K562 (cell line): ENCODE data around the gene PTPRR. TPM values are rescaled to one million over a fixed set of nuclear protein-coding genes. Genes with fewer than 3 reads are reported as not detected.

Experiments
- ILF3 ChIP-seq: fragments of 450-650 bp; IDR thresholded peaks from 2 replicates; pipeline ENCODE4 v1.6.1; 2018; ENCODE audit warnings: antibody characterized with exemption, mild to moderate bottlenecking, moderate library complexity, borderline replicate concordance
- MCM5 ChIP-seq: fragments of 450-650 bp; IDR thresholded peaks from 2 replicates; pipeline ENCODE4 v1.6.1; 2016; ENCODE audit warnings: low read depth
- PHTF2 ChIP-seq: fragments of 250-450 bp; sonication (Bioruptor Pico); IDR thresholded peaks from 2 replicates; pipeline ENCODE4 v1.5.0; 2021; ENCODE audit warnings: mild to moderate bottlenecking
- SLC30A9 ChIP-seq: fragments of 250-450 bp; sonication (Bioruptor Pico); IDR thresholded peaks from 2 replicates; pipeline ENCODE4 v1.8.0; 2022; ENCODE audit warnings: mild to moderate bottlenecking, moderate library complexity
- TCF3 ChIP-seq: sonication (generic); formaldehyde crosslinking; IDR thresholded peaks from 2 replicates; pipeline ENCODE4 v1.4.0; 2020; ENCODE audit warnings: mild to moderate bottlenecking, missing genetic modification reagents
- TEAD1 ChIP-seq, 2 experiments: fragments of 450-650 bp in 1 of 2; sonication (generic) in 1 of 2; formaldehyde crosslinking; IDR thresholded peaks; 2 replicates each; pipeline versions ENCODE4 v1.4.0 to v1.8.0; 2020 to 2022; ENCODE audit warnings: mild to moderate bottlenecking in 2 of 2, missing genetic modification reagents in 1 of 2
- ZEB2 ChIP-seq: fragments of 450-650 bp; IDR thresholded peaks from 2 replicates; pipeline ENCODE4 v1.6.1; 2016
- ZNF717 ChIP-seq: fragments of 250-450 bp; sonication (Bioruptor Pico); IDR thresholded peaks from 2 replicates; pipeline ENCODE4 v1.5.0; 2021
- ZNF764 ChIP-seq: fragments of 250-450 bp; sonication (Bioruptor Pico); IDR thresholded peaks from 2 replicates; pipeline ENCODE4 v1.4.0; 2020; ENCODE audit warnings: low read depth, mild to moderate bottlenecking, moderate library complexity
- polyA plus RNA-seq, 8 experiments: library from polyadenylated mRNA; depleted of rRNA in 4 of 8; stranded (reverse) in 5 of 8; unstranded in 3 of 8; fragments of >200 nt; fragmentation: Nextera tagmentation in 2 of 8; fragmentation: Illumina TruSeq in 1 of 8; extraction: Ambion mirVana in 2 of 8; extraction: Trizol in 1 of 8; gene quantifications; 2 replicates each; pipeline versions ENCODE4 v1.2.1 to v1.2.3, GENCODE V29; 2011 to 2014; ENCODE audit warnings: inconsistent platforms in 1 of 8, missing spikeins in 1 of 8
- total RNA-seq, 7 experiments: library from RNA; depleted of rRNA in 6 of 7; stranded (reverse); fragments of >200 nt in 6 of 7; fragmentation: Illumina TruSeq in 2 of 7; extraction: Trizol in 2 of 7; gene quantifications; 2 replicates each; pipeline versions ENCODE4 v1.2.1 to v1.2.3, GENCODE V29; 2011 to 2021; ENCODE audit warnings: low replicate concordance in 1 of 7
- TF ChIP-seq, protein P1 (sequence below): fragments of 250-450 bp; sonication (Bioruptor Pico); IDR thresholded peaks from 2 replicates; pipeline ENCODE4 v1.5.0; 2020; ENCODE audit warnings: mild to moderate bottlenecking
- TF ChIP-seq, protein P2 (sequence below): fragments of 450-650 bp; formaldehyde crosslinking; conservative IDR thresholded peaks from 2 replicates; pipeline ENCODE4 v1.4.0; 2022; ENCODE audit warnings: mild to moderate bottlenecking, missing genetic modification characterization
- TF ChIP-seq, protein P3 (sequence below): fragments of 450-650 bp; IDR thresholded peaks from 2 replicates; pipeline ENCODE4 v1.6.1; 2017; ENCODE audit warnings: antibody characterized with exemption, mild to moderate bottlenecking
- TF ChIP-seq, protein P4 (sequence below), 2 experiments: fragments of 200-800 bp in 1 of 2; sonication (Bioruptor generic) in 1 of 2; sonication (generic) in 1 of 2; formaldehyde crosslinking in 1 of 2; IDR thresholded peaks in 1 of 2; conservative IDR thresholded peaks in 1 of 2; 2 replicates each; pipeline versions ENCODE4 v1.5.0 to v1.6.1; 2016 to 2020; ENCODE audit warnings: missing compliant biosample characterization in 1 of 2, missing genetic modification characterization in 1 of 2, missing genetic modification reagents in 1 of 2
- TF ChIP-seq, protein P5 (sequence below): fragments of 450-650 bp; IDR thresholded peaks from 2 replicates; pipeline ENCODE4 v1.6.1; 2018; ENCODE audit not compliant: partially characterized antibody

PTPRR gene
- total and polyA plus RNA-seq, 9 of the 15 experiments (the other 6 are each of a cell fraction or from before 2014, with no cell fraction given): 6.6 to 41.7 (median 12.3) TPM

DNA sequence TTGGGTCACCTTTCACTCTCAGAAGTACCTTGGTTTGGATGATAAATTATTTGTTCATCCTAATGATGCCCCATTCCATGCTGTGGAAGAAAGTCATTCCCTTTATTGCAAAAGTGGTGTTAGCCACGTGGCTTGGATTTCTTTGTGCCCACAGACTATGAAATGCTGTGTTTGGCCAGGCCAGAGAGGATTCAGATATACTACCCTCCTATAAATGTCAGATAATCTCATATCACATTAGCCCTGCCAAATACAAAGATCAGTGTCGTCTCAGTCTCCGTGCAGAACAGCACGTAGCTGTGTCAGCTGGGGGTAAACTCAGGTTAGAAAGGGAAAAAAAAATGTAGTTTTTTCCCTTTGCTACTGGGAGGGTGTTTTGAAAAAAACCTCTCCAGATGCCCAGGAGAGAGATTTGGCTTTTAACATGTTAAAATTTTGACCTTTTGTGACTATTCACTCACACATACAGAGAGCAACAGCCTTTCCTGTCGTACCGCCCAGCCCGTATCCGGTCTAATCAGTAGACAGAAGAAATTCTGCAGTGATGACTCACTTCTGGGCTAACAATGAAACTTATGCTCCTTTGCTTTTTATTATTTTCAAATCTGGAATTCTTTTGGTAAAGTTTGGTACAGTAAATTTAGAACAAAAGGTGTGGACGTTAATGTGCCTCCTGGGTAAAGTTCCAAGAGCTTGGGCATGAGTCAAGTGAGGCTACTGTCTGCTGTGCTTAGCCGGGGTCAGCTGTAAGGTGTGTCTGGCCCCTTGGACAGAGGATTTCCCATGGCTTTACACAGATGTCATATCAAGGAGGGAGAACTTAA is 274.8 kb downstream of the PTPRR start (continued):
- TF ChIP-seq, protein P1, sequence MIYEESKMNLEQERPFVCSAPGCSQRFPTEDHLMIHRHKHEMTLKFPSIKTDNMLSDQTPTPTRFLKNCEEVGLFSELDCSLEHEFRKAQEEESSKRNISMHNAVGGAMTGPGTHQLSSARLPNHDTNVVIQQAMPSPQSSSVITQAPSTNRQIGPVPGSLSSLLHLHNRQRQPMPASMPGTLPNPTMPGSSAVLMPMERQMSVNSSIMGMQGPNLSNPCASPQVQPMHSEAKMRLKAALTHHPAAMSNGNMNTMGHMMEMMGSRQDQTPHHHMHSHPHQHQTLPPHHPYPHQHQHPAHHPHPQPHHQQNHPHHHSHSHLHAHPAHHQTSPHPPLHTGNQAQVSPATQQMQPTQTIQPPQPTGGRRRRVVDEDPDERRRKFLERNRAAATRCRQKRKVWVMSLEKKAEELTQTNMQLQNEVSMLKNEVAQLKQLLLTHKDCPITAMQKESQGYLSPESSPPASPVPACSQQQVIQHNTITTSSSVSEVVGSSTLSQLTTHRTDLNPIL (CRISPR knock-in tag): no peak
- TF ChIP-seq ZNF717 (CRISPR knock-in tag) (no peak), TCF3 (CRISPR knock-in tag) (peak; percentile 35; the same call in 1 of the 2 replicates), MCM5 (no peak), TEAD1 (CRISPR knock-in tag; IDR thresholded peaks at IDR 0.05) (peak; percentile 81 to 94), ILF3 (no peak), SLC30A9 (CRISPR knock-in tag) (no peak), ZNF764 (CRISPR knock-in tag) (no peak), ZEB2 (peak; percentile 45; the same call in 1 of the 2 replicates), PHTF2 (CRISPR knock-in tag) (no peak)
- TF ChIP-seq, protein P2, sequence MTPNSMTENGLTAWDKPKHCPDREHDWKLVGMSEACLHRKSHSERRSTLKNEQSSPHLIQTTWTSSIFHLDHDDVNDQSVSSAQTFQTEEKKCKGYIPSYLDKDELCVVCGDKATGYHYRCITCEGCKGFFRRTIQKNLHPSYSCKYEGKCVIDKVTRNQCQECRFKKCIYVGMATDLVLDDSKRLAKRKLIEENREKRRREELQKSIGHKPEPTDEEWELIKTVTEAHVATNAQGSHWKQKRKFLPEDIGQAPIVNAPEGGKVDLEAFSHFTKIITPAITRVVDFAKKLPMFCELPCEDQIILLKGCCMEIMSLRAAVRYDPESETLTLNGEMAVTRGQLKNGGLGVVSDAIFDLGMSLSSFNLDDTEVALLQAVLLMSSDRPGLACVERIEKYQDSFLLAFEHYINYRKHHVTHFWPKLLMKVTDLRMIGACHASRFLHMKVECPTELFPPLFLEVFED: 0 out of 2 replicates have a peak, but pooled peaks have one; percentile 28
- TF ChIP-seq, protein P3, sequence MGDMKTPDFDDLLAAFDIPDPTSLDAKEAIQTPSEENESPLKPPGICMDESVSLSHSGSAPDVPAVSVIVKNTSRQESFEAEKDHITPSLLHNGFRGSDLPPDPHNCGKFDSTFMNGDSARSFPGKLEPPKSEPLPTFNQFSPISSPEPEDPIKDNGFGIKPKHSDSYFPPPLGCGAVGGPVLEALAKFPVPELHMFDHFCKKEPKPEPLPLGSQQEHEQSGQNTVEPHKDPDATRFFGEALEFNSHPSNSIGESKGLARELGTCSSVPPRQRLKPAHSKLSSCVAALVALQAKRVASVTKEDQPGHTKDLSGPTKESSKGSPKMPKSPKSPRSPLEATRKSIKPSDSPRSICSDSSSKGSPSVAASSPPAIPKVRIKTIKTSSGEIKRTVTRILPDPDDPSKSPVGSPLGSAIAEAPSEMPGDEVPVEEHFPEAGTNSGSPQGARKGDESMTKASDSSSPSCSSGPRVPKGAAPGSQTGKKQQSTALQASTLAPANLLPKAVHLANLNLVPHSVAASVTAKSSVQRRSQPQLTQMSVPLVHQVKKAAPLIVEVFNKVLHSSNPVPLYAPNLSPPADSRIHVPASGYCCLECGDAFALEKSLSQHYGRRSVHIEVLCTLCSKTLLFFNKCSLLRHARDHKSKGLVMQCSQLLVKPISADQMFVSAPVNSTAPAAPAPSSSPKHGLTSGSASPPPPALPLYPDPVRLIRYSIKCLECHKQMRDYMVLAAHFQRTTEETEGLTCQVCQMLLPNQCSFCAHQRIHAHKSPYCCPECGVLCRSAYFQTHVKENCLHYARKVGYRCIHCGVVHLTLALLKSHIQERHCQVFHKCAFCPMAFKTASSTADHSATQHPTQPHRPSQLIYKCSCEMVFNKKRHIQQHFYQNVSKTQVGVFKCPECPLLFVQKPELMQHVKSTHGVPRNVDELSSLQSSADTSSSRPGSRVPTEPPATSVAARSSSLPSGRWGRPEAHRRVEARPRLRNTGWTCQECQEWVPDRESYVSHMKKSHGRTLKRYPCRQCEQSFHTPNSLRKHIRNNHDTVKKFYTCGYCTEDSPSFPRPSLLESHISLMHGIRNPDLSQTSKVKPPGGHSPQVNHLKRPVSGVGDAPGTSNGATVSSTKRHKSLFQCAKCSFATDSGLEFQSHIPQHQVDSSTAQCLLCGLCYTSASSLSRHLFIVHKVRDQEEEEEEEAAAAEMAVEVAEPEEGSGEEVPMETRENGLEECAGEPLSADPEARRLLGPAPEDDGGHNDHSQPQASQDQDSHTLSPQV: peak; percentile 80
- TF ChIP-seq, protein P4, sequence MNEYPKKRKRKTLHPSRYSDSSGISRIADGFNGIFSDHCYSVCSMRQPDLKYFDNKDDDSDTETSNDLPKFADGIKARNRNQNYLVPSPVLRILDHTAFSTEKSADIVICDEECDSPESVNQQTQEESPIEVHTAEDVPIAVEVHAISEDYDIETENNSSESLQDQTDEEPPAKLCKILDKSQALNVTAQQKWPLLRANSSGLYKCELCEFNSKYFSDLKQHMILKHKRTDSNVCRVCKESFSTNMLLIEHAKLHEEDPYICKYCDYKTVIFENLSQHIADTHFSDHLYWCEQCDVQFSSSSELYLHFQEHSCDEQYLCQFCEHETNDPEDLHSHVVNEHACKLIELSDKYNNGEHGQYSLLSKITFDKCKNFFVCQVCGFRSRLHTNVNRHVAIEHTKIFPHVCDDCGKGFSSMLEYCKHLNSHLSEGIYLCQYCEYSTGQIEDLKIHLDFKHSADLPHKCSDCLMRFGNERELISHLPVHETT (CRISPR knock-in tag; conservative IDR thresholded peaks at IDR 0.05 in 1 of 2, IDR thresholded peaks at IDR 0.05 in 1 of 2): peak in 1 of 2 experiments; percentile 62; a peak in 2 of 4 replicates
- TF ChIP-seq, protein P5, sequence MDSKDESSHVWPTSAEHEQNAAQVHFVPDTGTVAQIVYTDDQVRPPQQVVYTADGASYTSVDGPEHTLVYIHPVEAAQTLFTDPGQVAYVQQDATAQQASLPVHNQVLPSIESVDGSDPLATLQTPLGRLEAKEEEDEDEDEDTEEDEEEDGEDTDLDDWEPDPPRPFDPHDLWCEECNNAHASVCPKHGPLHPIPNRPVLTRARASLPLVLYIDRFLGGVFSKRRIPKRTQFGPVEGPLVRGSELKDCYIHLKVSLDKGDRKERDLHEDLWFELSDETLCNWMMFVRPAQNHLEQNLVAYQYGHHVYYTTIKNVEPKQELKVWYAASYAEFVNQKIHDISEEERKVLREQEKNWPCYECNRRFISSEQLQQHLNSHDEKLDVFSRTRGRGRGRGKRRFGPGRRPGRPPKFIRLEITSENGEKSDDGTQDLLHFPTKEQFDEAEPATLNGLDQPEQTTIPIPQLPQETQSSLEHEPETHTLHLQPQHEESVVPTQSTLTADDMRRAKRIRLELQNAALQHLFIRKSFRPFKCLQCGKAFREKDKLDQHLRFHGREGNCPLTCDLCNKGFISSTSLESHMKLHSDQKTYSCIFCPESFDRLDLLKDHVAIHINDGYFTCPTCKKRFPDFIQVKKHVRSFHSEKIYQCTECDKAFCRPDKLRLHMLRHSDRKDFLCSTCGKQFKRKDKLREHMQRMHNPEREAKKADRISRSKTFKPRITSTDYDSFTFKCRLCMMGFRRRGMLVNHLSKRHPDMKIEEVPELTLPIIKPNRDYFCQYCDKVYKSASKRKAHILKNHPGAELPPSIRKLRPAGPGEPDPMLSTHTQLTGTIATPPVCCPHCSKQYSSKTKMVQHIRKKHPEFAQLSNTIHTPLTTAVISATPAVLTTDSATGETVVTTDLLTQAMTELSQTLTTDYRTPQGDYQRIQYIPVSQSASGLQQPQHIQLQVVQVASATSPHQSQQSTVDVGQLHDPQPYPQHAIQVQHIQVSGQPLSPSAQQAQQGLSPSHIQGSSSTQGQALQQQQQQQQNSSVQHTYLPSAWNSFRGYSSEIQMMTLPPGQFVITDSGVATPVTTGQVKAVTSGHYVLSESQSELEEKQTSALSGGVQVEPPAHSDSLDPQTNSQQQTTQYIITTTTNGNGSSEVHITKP: no peak
